Dermis blood vessel endothelial cell (primary cell): ENCODE data around the gene MAD1L1. TPM values are rescaled to one million over a fixed set of nuclear protein-coding genes. Genes with fewer than 3 reads are reported as not detected.

Source experiments
- DNase-seq: peaks from one replicate; pipeline ENCODE4 v3.0.0; 2010
- total RNA-seq: library from RNA; depleted of rRNA; stranded (reverse); fragments of >200 nt; gene quantifications from 2 replicates; pipeline ENCODE4 v1.2.3, GENCODE V29; 2014

The MAD1L1 gene
- total RNA-seq, 1 donor from 2014 or later, result 53.3 TPM

- DNase-seq, result no peak
Measured at GRCh38 chr7:2199528-2199927, 33.2 kb downstream of the MAD1L1 start.

- DNase-seq, result no peak
Measured at GRCh38 chr7:2198760-2199159, 34.0 kb downstream of the MAD1L1 start.

- no peak for DNase-seq
Measured at GRCh38 chr7:2198206-2198605, 34.5 kb downstream of the MAD1L1 start.

- DNase-seq, result no peak
Measured at GRCh38 chr7:2197436-2198155, 35.1 kb downstream of the MAD1L1 start.

GRCh38 chr7:2196381-2197378, 36.1 kb downstream of the MAD1L1 start:
- DNase-seq, result no peak

- no peak for DNase-seq
Measured at GRCh38 chr7:2195400-2196246, 37.1 kb downstream of the MAD1L1 start.

- no peak for DNase-seq
Measured at GRCh38 chr7:2193575-2194305, 39.0 kb downstream of the MAD1L1 start.

GRCh38 chr7:2192831-2193534, 39.8 kb downstream of the MAD1L1 start:
- no peak for DNase-seq

GRCh38 chr7:2191016-2191415, 41.7 kb downstream of the MAD1L1 start:
- no peak for DNase-seq

- no peak for DNase-seq
Measured at GRCh38 chr7:2190531-2190930, 42.2 kb downstream of the MAD1L1 start.

GRCh38 chr7:2186166-2186565, 46.6 kb downstream of the MAD1L1 start:
- DNase-seq, result no peak

- DNase-seq, result no peak
Measured at GRCh38 chr7:2185715-2186114, 47.0 kb downstream of the MAD1L1 start.

- no peak for DNase-seq
Measured at GRCh38 chr7:2182461-2182860, 50.3 kb downstream of the MAD1L1 start.

GRCh38 chr7:2181077-2181854, 51.5 kb downstream of the MAD1L1 start:
- DNase-seq, result no peak

- DNase-seq, result no peak
Measured at GRCh38 chr7:2180081-2180480, 52.7 kb downstream of the MAD1L1 start.

- peak; percentile 58 for DNase-seq
Measured at GRCh38 chr7:2175514-2175913, 57.2 kb downstream of the MAD1L1 start.

- DNase-seq, result no peak
Measured at GRCh38 chr7:2175091-2175490, 57.7 kb downstream of the MAD1L1 start.

- no peak for DNase-seq
Measured at GRCh38 chr7:2173189-2173827, 59.4 kb downstream of the MAD1L1 start.

- DNase-seq, result peak; percentile 34
Measured at GRCh38 chr7:2172311-2173188, 60.2 kb downstream of the MAD1L1 start.
